Spleen (tissue), 7 donors: ENCODE measurements around the gene CDK14.

Experiments
- CTCF ChIP-seq, 11 experiments: fragments of 200-600 bp in 7 of 11; fragments of 450-650 bp in 4 of 11; sonication (generic) in 4 of 11; IDR thresholded peaks in 8 of 11; conservative IDR thresholded peaks in 3 of 11; 1 replicate in 7 of 11; 2 replicates in 4 of 11; pipeline versions ENCODE4 v1.4.0 to v1.8.0; 2016 to 2021; ENCODE audit warnings: antibody characterized with exemption in 11 of 11, inconsistent platforms in 4 of 11, mild to moderate bottlenecking in 1 of 11
- POLR2A ChIP-seq, 3 donors: fragments of 450-650 bp; IDR thresholded peaks; one replicate each; pipeline ENCODE4 v1.5.1; 2017; ENCODE audit warnings: antibody characterized with exemption in 3 of 3, mild to moderate bottlenecking in 1 of 3
- POLR2AphosphoS5 ChIP-seq, 3 donors: sonication (generic); formaldehyde crosslinking; IDR thresholded peaks; one replicate each; pipeline ENCODE4 v1.5.1; 2017; ENCODE audit warnings: antibody characterized with exemption in 3 of 3
- donor health status: DM: no; HTN: no; CAD: no; lungs with moderate emphysema.
- donor health status: DM: no; HTN: no; CAD: no.
- donor health status: DM: no; HTN: no; CAD: no.

GRCh38 chr7:90982228-90982627 is 386.1 kb downstream of the CDK14 start:
- TF ChIP-seq POLR2AphosphoS5 (IDR thresholded peaks at IDR 0.05): no peak
- TF ChIP-seq CTCF (IDR thresholded peaks at IDR 0.05 in 8 of 11, conservative IDR thresholded peaks at IDR 0.05 in 3 of 11): no peak
- TF ChIP-seq POLR2A (IDR thresholded peaks at IDR 0.05): no peak
